ENCODE results near the gene ZNF282. TPM values are rescaled to one million over a fixed set of nuclear protein-coding genes. Genes with fewer than 3 reads are reported as not detected.

ZNF282 gene
- total RNA-seq, 1 donor from 2014 or later, result 18.5 TPM

GRCh38 chr7:149191851-149192250 lies 3.5 kb upstream of the ZNF282 start:
- no peak for DNase-seq (ENCODE audit: low read depth)
- TF ChIP-seq CTCF (conservative IDR thresholded peaks at IDR 0.05; ENCODE audit: low read depth, low read length), result no peak

GRCh38 chr7:149194799-149195179 lies 557 bp upstream of the ZNF282 start:
- peak overlapping the region; percentile 66 for H3K4me3 ChIP-seq (ENCODE audit: low read depth, low read length)
- TF ChIP-seq CTCF (conservative IDR thresholded peaks at IDR 0.05; ENCODE audit: low read depth, low read length), result no peak
- no peak for DNase-seq (ENCODE audit: low read depth)

More at GRCh38 chr7:149191851-149192250, 3.5 kb upstream of the ZNF282 start:
- no peak overlapping the region for H3K4me3 ChIP-seq (ENCODE audit: low read depth, low read length)

GRCh38 chr7:149196151-149196704 lies 882 bp downstream of the ZNF282 start:
- peak overlapping the region; percentile 66 for H3K4me3 ChIP-seq (ENCODE audit: low read depth, low read length)
- DNase-seq (ENCODE audit: low read depth), result no peak
- TF ChIP-seq CTCF (conservative IDR thresholded peaks at IDR 0.05; ENCODE audit: low read depth, low read length), result no peak

- no peak for DNase-seq (ENCODE audit: low read depth)
- no peak for TF ChIP-seq CTCF (conservative IDR thresholded peaks at IDR 0.05; ENCODE audit: low read depth, low read length)
These were observed 1.4 kb downstream of the ZNF282 start for GRCh38 chr7:149196705-149197171.

GRCh38 chr7:149197675-149198074 lies 2.3 kb downstream of the ZNF282 start:
- H3K4me3 ChIP-seq (ENCODE audit: low read depth, low read length), result no peak overlapping the region
- DNase-seq (ENCODE audit: low read depth), result no peak

More at GRCh38 chr7:149196705-149197171, 1.4 kb downstream of the ZNF282 start:
- peak overlapping the region; percentile 66 for H3K4me3 ChIP-seq (ENCODE audit: low read depth, low read length)

GRCh38 chr7:149198161-149198816 lies 2.9 kb downstream of the ZNF282 start:
- no peak for TF ChIP-seq CTCF (conservative IDR thresholded peaks at IDR 0.05; ENCODE audit: low read depth, low read length)
- H3K4me3 ChIP-seq (ENCODE audit: low read depth, low read length), result no peak overlapping the region
- DNase-seq (ENCODE audit: low read depth), result no peak

More at GRCh38 chr7:149197675-149198074, 2.3 kb downstream of the ZNF282 start:
- no peak for TF ChIP-seq CTCF (conservative IDR thresholded peaks at IDR 0.05; ENCODE audit: low read depth, low read length)

Data from epithelial cell of proximal tubule (primary cell).